ENCODE measurements around the gene LYPD3. TPM values are rescaled to one million over a fixed set of nuclear protein-coding genes. Genes with fewer than 3 reads are reported as not detected.
A peak's percentile ranks its signal among the peaks of the same experiment; 100 is the strongest.

The LYPD3 gene
- total and polyA plus RNA-seq, 12 donors = 0.18 to 1.9 (median 0.84) TPM

DNA sequence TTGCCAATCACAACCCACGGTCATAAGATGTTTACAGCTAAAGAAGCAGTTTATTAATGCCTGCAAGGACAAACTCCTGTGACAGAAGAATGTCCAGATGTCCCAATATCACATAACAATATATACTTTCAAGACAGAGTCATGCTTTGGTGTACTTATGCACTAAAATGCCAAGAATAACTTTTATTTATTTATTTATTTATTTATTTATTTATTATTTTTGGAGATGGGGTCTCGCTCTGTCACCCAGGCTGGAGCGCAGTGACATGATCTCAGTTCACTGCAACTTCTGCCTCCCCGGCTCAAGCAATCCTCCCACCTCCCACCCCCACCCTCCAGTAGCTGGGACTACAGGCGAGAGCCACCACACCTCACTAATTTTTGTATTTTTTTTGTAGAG, 41.6 kb downstream of the LYPD3 start:
- TF ChIP-seq, protein P1, sequence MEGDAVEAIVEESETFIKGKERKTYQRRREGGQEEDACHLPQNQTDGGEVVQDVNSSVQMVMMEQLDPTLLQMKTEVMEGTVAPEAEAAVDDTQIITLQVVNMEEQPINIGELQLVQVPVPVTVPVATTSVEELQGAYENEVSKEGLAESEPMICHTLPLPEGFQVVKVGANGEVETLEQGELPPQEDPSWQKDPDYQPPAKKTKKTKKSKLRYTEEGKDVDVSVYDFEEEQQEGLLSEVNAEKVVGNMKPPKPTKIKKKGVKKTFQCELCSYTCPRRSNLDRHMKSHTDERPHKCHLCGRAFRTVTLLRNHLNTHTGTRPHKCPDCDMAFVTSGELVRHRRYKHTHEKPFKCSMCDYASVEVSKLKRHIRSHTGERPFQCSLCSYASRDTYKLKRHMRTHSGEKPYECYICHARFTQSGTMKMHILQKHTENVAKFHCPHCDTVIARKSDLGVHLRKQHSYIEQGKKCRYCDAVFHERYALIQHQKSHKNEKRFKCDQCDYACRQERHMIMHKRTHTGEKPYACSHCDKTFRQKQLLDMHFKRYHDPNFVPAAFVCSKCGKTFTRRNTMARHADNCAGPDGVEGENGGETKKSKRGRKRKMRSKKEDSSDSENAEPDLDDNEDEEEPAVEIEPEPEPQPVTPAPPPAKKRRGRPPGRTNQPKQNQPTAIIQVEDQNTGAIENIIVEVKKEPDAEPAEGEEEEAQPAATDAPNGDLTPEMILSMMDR (IDR thresholded peaks at IDR 0.05) = no peak
- TF ChIP-seq POLR2A (IDR thresholded peaks at IDR 0.05) = no peak
- WGBS, 4 donors = 78 to 84% (median 81%) methylated on average over 5 of the region's 5 CpGs
- Histone ChIP-seq H3K27ac (no peak overlapping the region), H3K4me3 (no peak overlapping the region), H3K4me1 (replicated peaks in 1 of 2) (no peaks in the 10 kb centered on the region), H3K9me3 (replicated peaks in 1 of 3) (no peaks in the 10 kb centered on the region), H3K36me3 (replicated peaks in 1 of 2) (no peaks in the 10 kb centered on the region), H3K27me3 (no peaks in the 10 kb centered on the region)
- intact Hi-C loops (cut with DNase I) = no loop called here
- DNase-seq = peak in 1 of 7 donors; percentile 5

DNA sequence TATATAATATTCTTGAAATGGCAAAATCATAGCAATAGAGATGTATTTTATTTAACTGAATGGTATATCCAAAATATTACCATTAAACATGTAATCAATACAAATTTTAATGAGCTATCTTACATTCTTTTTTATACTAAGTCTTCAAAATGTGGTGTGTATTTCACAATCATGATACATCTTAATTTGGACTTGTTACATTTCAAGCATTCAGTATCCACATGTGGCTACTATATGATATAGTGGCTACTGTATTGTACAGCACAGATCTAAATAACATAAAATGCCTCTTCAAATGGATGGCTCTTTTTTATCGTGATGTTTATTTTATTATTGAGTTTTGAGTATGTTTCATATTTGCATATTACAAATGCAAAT, 42.7 kb downstream of the LYPD3 start:
- Histone ChIP-seq H3K27ac (no peak overlapping the region), H3K4me3 (no peak overlapping the region), H3K36me3 (replicated peaks in 1 of 2) (no peaks in the 10 kb centered on the region), H3K4me1 (replicated peaks in 1 of 2) (no peaks in the 10 kb centered on the region), H3K27me3 (no peaks in the 10 kb centered on the region), H3K9me3 (replicated peaks in 1 of 3) (no peaks in the 10 kb centered on the region)
- TF ChIP-seq, protein P1 (IDR thresholded peaks at IDR 0.05) = no peak
- TF ChIP-seq POLR2A (IDR thresholded peaks at IDR 0.05) = no peak
- intact Hi-C loops (cut with DNase I) = no loop called here
- no peak for DNase-seq
- WGBS, 4 donors = 81 to 85% (median 82%) methylated on average over 1 of the region's 1 CpG

DNA sequence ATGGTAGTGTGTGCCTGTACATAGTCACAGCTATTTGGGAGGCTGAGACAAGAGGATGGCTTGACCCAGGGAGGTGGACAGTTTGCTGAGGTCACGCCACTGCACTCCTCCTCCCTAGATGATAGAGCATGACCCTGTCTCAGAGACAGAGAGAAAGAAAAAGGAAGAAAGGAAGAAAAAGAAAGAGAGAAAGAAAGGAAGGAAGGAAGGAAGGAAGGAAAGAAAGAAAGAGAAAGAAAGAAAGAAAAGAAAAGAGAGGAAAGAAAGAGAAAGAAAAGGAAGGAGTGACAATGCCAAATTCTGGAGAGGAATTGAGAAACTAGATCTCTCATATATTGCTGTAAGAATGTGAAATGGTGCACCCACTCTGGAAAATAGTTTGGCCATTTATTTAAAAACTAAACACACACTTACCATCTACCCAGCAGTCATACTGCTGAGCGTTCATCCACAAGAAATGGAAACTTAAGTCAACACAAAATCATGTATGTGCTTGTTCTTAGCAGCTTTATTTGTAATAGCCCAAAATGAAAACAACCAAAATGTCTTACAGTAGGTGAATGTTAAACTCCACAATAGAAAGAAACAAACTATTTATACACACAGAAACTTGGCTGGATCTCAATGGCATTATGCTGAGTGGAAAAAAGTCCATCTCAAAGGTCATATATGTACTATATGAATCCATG, 43.3 kb downstream of the LYPD3 start:
- DNase-seq = peak in 1 of 7 donors; percentile 2
- H3K36me3 ChIP-seq (replicated peaks in 1 of 2) = no peaks in the 10 kb centered on the region
- intact Hi-C loops (cut with DNase I) = no loop called here
- no peak for TF ChIP-seq POLR2A (IDR thresholded peaks at IDR 0.05)
- TF ChIP-seq, protein P1 (IDR thresholded peaks at IDR 0.05) = no peak
- no peak overlapping the region for H3K27ac ChIP-seq
- no peaks in the 10 kb centered on the region for H3K9me3 ChIP-seq (replicated peaks in 1 of 3)
- H3K4me3 ChIP-seq = no peak overlapping the region
- H3K27me3 ChIP-seq = no peaks in the 10 kb centered on the region
- WGBS, 4 donors = 79 to 91% (median 82%) methylated on average over 2 of the region's 2 CpGs
- H3K4me1 ChIP-seq (replicated peaks in 1 of 2) = no peaks in the 10 kb centered on the region

DNA sequence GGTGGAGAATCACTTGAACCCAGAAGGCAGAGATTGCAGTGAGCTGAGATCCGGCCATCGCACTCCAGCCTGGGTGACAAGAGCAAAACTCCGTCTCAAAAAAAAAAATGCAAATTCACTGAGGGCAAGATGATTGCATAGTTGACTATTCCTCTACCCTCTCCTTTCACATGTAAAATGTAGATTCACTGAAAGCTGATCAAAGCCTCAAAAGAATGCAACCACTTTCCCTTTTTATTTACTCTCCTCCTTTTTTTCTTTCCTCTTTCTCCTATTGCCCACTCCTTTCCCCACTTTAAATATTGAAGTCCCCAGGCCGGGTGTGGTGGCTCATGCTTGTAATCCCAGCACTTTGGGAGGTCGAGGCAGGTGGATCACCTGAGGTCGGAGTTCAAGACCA, 44.5 kb downstream of the LYPD3 start:
- no peak overlapping the region for H3K27ac ChIP-seq
- H3K9me3 ChIP-seq (replicated peaks in 1 of 3) = no peaks in the 10 kb centered on the region
- H3K4me1 ChIP-seq (replicated peaks in 1 of 2) = no peaks in the 10 kb centered on the region
- H3K36me3 ChIP-seq (replicated peaks in 1 of 2) = no peaks in the 10 kb centered on the region
- 77 to 81% (median 79%) methylated on average over 6 of the region's 6 CpGs for WGBS, 4 donors
- no peak overlapping the region for H3K4me3 ChIP-seq
- DNase-seq = no peak
- no peaks in the 10 kb centered on the region for H3K27me3 ChIP-seq
- intact Hi-C loops (cut with DNase I) = no loop called here
- TF ChIP-seq, protein P1 (IDR thresholded peaks at IDR 0.05) = no peak
- TF ChIP-seq POLR2A (IDR thresholded peaks at IDR 0.05) = no peak
